Memory B cell (primary cell): Measurements from ENCODE around the gene PM20D2.
A peak's percentile ranks its signal among the peaks of the same experiment; 100 is the strongest.

Experiments used
- ATAC-seq: fragments of 150-1000 bp; cut with Tn5 transposase; 2 replicates; pipeline ENCODE4 v1.10.0; 2021; ENCODE audit warnings: low read depth, mild to moderate bottlenecking, moderate library complexity
- DNase-seq, 2 donors: peaks; one replicate each; pipeline ENCODE4 v3.0.0; 2022; ENCODE audit warnings: low spot score in 2 of 2
- H3K27ac Mint-ChIP-seq: one replicate; pipeline ENCODE4 v1.8.0; 2022; ENCODE audit warnings: mild to moderate bottlenecking, moderate library complexity, mixed read lengths
- H3K27me3 Mint-ChIP-seq: one replicate; pipeline ENCODE4 v1.8.0; 2022; ENCODE audit warnings: mixed read lengths
- H3K36me3 Mint-ChIP-seq: one replicate; pipeline ENCODE4 v1.8.0; 2022; ENCODE audit warnings: mild to moderate bottlenecking, mixed read lengths
- H3K4me1 Mint-ChIP-seq: one replicate; pipeline ENCODE4 v1.8.0; 2022; ENCODE audit warnings: mixed read lengths
- H3K4me3 Mint-ChIP-seq: one replicate; pipeline ENCODE4 v1.8.0; 2022; ENCODE audit warnings: mild to moderate bottlenecking, moderate library complexity, mixed read lengths
- H3K9me3 Mint-ChIP-seq: one replicate; pipeline ENCODE4 v1.8.0; 2022; ENCODE audit warnings: mixed read lengths

The PM20D2 gene

GRCh38 chr6:89132057-89132456 lies 13.8 kb upstream of the PM20D2 start:
- no peak overlapping the region for H3K27ac Mint-ChIP-seq
- H3K36me3 Mint-ChIP-seq = peaks cover 8% of the 10 kb centered on the region
- peaks cover 3% of the 10 kb centered on the region for H3K9me3 Mint-ChIP-seq
- ATAC-seq (no peak), DNase-seq (no peak)
- H3K4me3 Mint-ChIP-seq = no peak overlapping the region
- no peaks in the 10 kb centered on the region for H3K4me1 Mint-ChIP-seq
- H3K27me3 Mint-ChIP-seq = no peaks in the 10 kb centered on the region

DNA sequence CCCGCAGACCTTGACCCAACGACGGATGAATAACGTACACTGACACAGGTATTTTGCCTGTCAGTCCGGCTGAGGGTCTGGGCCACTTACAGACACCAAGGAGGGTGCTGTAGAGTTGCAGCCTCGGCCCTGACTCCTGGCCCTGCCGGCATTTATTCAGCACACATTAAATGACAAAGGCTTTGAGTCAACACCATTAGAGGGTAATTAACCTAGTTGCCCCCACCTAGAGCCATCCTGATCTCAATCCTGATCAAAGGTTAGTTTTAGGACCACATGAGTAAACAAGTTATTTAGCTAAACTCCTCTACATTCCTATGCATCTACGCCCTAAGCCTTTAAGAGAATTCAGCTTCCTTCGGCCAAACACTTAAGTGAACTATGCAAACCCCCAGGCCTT lies 11.9 kb upstream of the PM20D2 start:
- Mint-ChIP-seq H3K9me3 (no peaks in the 10 kb centered on the region), H3K4me3 (no peak overlapping the region), H3K27ac (no peak overlapping the region), H3K27me3 (no peaks in the 10 kb centered on the region), H3K4me1 (no peaks in the 10 kb centered on the region), H3K36me3 (peaks cover 1% of the 10 kb centered on the region)
- DNase-seq (no peak), ATAC-seq (no peak)

DNA sequence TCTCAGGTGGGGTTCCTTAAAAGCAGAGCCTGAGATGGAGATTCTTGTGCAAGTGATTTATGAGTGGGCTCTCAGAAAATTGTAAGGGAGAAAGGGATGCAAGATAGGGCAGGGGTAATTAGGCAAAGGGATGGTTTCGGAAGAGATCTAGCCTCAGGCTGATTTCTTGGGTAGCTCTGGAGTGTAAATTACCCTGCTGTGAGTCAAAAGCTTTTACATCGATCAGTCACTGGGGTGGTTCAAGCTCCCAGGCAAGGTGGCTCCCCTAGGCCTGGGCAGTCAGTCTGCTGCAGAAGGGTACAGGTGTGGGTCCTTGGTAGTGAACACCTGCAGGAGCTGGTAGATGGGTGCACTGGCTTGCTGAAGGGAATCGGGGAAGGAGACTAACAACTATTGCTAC lies 11.1 kb upstream of the PM20D2 start:
- Mint-ChIP-seq H3K27ac (no peak overlapping the region), H3K9me3 (no peaks in the 10 kb centered on the region), H3K4me1 (no peaks in the 10 kb centered on the region), H3K4me3 (no peak overlapping the region), H3K36me3 (peaks cover 1% of the 10 kb centered on the region), H3K27me3 (no peaks in the 10 kb centered on the region)
- no peak for ATAC-seq
- no peak for DNase-seq

GRCh38 chr6:89138173-89138572 lies 7.7 kb upstream of the PM20D2 start:
- ATAC-seq = no peak
- Mint-ChIP-seq H3K4me1 (no peaks in the 10 kb centered on the region), H3K27ac (no peak overlapping the region), H3K4me3 (no peak overlapping the region), H3K27me3 (no peaks in the 10 kb centered on the region), H3K9me3 (no peaks in the 10 kb centered on the region), H3K36me3 (peaks cover 1% of the 10 kb centered on the region)
- no peak for DNase-seq

- no peaks in the 10 kb centered on the region for H3K27me3 Mint-ChIP-seq
- no peaks in the 10 kb centered on the region for H3K9me3 Mint-ChIP-seq
- no peaks in the 10 kb centered on the region for H3K36me3 Mint-ChIP-seq
- no peak overlapping the region for H3K4me3 Mint-ChIP-seq
- no peaks in the 10 kb centered on the region for H3K4me1 Mint-ChIP-seq
- ATAC-seq (no peak), DNase-seq (no peak)
- H3K27ac Mint-ChIP-seq = no peak overlapping the region
Observed at GRCh38 chr6:89139509-89140346, 6.1 kb upstream of the PM20D2 start.

DNA sequence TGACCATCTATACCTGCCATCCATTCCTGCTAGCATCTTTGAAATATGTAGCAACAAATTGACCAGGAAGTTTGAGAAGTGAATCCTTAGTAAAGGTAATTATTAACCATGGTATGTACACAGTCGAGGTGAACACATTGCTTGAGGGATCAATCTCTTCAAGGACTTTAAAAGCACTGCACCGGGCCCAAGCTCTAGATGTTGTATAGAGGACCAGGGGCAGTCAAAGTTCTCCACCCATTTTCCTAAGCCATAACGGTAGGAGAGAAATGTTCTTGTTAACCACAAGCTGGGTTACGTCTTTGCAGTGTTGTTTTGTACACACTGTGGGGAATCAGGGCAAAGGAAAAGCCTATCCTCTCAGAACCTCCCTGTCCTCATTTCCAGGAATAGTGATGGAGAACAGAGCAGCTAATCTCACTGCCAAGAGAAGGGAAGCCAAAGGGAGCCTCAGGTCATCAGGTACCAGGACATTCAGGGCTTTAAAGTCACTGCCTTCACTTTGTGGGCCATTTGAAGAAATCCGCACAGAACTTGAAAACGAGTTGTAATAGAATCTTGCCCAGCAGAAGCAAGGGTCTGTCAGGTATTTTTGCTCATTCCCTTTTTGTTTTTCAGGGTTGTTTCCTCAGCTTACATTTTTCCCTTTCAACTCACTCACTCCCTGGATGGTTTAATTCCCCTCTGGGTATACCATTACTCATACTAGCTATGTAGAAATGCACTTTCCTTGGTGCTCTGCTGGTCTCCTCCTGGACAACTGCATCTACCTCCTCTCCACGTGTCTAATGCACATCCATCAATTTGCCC lies 5.3 kb upstream of the PM20D2 start:
- H3K9me3 Mint-ChIP-seq = no peaks in the 10 kb centered on the region
- H3K4me3 Mint-ChIP-seq = no peak overlapping the region
- ATAC-seq (no peak), DNase-seq (no peak)
- no peaks in the 10 kb centered on the region for H3K27me3 Mint-ChIP-seq
- H3K4me1 Mint-ChIP-seq = no peaks in the 10 kb centered on the region
- no peaks in the 10 kb centered on the region for H3K36me3 Mint-ChIP-seq
- no peak overlapping the region for H3K27ac Mint-ChIP-seq

- H3K36me3 Mint-ChIP-seq = peaks cover 3% of the 10 kb centered on the region
- H3K4me3 Mint-ChIP-seq = no peak overlapping the region
- no peaks in the 10 kb centered on the region for H3K27me3 Mint-ChIP-seq
- peak overlapping the region; percentile 47 for H3K27ac Mint-ChIP-seq
- no peaks in the 10 kb centered on the region for H3K9me3 Mint-ChIP-seq
- ATAC-seq (no peak), DNase-seq (no peak)
- H3K4me1 Mint-ChIP-seq = peaks cover 10% of the 10 kb centered on the region
Observed at GRCh38 chr6:89144354-89144906, 1.4 kb upstream of the PM20D2 start.

DNA sequence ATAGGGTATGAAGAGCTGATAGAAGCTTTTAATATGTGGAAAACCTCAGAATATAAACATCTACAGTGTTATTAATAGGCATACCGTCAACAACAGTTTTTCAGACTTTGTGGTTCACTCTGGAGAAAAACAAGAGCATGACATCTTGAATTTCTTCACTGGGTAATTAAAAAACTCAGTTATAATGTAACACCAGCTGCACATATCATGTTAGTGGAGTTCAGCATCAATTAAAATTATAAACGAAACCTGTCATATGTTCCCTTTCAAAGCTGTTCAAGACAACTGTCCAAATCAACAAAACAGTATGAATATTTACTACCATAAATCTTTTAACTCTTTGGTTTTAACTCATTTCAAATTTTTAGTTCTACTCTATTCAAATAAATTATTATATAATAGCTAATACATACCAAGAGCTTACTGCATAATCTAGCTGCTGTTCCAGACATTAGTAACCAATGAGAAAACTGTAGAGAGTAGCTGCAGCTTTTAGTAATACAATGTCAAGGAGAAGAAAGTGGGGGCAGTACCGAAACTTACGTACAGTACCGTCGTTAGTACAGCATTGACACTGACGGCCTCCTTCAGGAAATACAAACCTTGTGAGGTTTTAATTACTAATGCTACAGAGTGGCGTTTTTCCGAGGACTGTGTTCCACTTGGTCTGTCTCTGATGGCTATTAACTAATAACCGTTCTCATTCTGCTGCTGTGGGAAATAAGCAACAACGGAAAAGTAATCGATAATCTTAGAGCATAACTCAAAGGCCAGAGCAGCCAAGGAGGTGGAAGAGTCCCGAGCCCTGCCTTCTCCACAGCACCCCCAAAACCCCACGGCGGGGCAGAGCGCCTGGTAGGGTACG lies 532 bp upstream of the PM20D2 start:
- H3K4me1 Mint-ChIP-seq = peaks cover 10% of the 10 kb centered on the region
- ATAC-seq (peak; percentile 78), DNase-seq (peak in 1 of 2 donors; percentile 42)
- H3K27me3 Mint-ChIP-seq = no peaks in the 10 kb centered on the region
- peaks cover 4% of the 10 kb centered on the region for H3K36me3 Mint-ChIP-seq
- H3K9me3 Mint-ChIP-seq = no peaks in the 10 kb centered on the region
- peak overlapping the region; percentile 98 for H3K27ac Mint-ChIP-seq
- H3K4me3 Mint-ChIP-seq = peak overlapping the region; percentile 98

DNA sequence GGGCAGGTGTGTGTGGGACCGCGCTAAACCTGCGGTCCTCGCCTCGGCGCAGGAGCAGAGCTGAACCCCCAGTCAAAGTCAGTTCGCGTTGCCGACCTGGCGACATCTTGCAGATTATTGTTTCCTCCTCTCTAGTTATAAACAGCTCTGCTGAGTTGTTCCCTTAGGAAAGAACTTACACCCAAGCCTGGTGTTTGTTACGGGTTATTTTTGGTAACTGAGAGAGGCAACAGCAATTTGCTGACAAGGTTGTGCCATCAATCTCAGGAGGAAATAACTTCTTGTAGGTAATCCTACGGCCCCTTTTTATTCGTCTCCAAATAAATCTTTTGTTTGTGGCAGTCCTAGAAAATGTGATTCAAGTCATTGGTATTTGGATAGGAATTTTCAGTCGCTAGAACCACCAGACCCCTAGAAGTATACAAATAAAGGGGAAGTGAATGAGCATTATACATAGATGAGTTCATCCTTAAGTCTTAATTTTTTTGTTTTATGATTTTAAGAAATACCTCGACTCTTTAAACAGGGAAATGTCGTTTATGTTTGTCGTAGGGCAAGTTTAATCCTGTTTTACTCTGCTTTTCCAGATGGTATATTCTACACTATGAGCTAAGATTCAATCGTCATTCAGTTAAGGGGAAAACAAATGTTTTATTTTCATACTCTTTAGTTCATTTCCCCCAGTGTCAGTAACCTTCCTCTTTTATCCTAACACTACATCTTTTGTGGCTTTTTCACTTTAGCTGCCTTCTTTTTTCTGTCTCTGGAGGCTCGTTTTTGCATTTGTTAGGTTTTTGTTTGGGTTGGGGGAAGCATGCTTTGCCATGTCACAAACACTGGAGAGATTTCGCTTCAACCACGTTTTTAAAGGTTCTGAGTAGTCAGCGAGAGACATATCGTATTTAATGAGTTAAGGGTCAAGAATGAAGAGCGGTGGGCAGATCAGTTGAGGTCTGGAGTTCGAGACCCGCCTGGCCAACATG lies 1.2 kb downstream of the PM20D2 start:
- Mint-ChIP-seq H3K27ac (peak overlapping the region; percentile 45), H3K4me1 (peaks cover 10% of the 10 kb centered on the region), H3K36me3 (peaks cover 4% of the 10 kb centered on the region), H3K4me3 (peak overlapping the region; percentile 59), H3K27me3 (no peaks in the 10 kb centered on the region), H3K9me3 (no peaks in the 10 kb centered on the region)
- peak in 1 of 2 donors; percentile 11 for DNase-seq
- peak; percentile 13 for ATAC-seq

DNA sequence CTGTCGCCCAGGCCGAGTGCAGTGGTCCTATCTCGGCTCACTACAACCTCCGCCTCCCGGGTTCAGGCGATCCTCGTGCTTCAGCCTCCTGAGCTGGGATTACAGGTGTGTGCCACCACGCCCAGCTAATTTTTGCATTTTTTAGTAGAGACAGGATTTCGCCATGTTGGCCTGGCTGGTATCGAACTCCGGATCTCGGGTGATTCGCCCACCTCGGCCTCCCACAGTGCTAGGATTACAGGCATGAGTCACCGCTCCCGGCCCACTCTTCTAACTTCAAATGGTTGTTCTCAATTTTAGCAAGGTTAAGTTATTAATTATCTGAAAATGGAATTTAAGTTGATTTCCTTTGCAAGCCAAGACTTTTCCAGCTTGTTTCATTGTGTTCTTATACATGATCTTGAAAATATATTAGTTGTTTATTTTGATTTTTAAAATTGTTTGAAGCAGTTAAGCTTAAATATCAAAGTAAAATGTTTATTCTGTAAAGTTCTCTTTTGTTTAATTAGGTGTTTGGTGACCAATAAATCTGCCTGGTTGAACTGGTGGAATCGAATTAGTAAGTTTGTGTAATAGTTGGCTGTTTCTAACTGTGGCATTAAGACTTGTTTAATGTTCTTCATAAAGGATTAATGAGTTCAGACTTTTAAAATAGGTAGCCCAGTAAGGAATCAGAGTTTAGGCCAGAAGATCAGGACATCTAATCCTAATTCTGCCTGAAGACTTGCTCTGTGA lies 2.3 kb downstream of the PM20D2 start:
- H3K9me3 Mint-ChIP-seq = no peaks in the 10 kb centered on the region
- peak overlapping the region; percentile 26 for H3K27ac Mint-ChIP-seq
- peaks cover 4% of the 10 kb centered on the region for H3K36me3 Mint-ChIP-seq
- no peaks in the 10 kb centered on the region for H3K27me3 Mint-ChIP-seq
- H3K4me3 Mint-ChIP-seq = no peak overlapping the region
- no peak for DNase-seq
- ATAC-seq = no peak
- H3K4me1 Mint-ChIP-seq = peaks cover 10% of the 10 kb centered on the region

- H3K36me3 Mint-ChIP-seq = peaks cover 12% of the 10 kb centered on the region
- H3K27ac Mint-ChIP-seq = no peak overlapping the region
- no peak overlapping the region for H3K4me3 Mint-ChIP-seq
- no peaks in the 10 kb centered on the region for H3K27me3 Mint-ChIP-seq
- DNase-seq (no peak), ATAC-seq (no peak)
- no peaks in the 10 kb centered on the region for H3K4me1 Mint-ChIP-seq
- no peaks in the 10 kb centered on the region for H3K9me3 Mint-ChIP-seq
Observed at GRCh38 chr6:89154131-89154530, 8.3 kb downstream of the PM20D2 start.

DNA sequence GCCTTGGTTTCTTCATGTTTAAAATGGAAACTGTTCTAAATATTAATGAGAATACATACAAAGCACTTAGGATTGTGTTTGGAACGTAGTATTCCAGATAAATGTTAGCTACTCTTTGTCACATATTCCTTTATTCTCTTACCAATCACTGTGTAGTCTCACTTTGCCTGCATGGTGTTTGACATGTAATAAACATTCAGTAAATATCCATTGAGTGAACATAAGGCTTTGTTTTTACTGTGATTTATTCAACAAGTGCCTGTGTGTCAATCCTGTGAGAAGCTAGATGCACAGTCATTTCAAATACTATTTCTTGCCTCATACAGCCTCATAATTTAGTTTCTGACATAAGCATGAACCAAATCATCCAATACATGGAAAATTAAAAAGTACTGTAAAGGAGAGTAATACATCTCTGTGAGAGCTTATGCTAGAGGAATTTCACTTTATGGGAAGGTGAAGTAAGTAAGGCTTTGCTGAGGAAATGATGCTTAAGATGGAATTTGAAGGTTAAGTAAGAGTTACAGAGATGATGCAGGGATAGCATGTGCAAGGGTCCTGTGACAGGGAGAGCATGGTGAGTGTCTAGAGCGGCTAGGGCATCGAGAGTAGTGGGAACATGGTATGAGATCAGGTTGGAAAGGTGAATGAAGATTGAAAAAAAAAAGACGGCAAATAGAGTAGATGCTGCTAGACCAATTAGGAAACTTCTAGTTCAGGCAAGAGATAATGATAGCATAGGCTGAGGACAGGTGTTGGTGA lies 14.7 kb downstream of the PM20D2 start:
- Mint-ChIP-seq H3K27me3 (no peaks in the 10 kb centered on the region), H3K4me3 (no peak overlapping the region), H3K27ac (peak overlapping the region; percentile 0), H3K4me1 (no peaks in the 10 kb centered on the region), H3K9me3 (no peaks in the 10 kb centered on the region), H3K36me3 (peaks cover 28% of the 10 kb centered on the region)
- ATAC-seq = no peak
- DNase-seq = no peak
